PC-3 (cell line): Measurements from ENCODE around the gene ADAMTS17.

ENCODE experiments used
- EZH2 ChIP-seq: fragments of 300-600 bp; sonication (generic); IDR thresholded peaks from one replicate; pipeline ENCODE4 v1.6.1; 2017; ENCODE audit warnings: antibody characterized with exemption, mild to moderate bottlenecking, low read length; ENCODE audit not compliant: unreplicated experiment
- TF ChIP-seq, protein P1 (sequence below): fragments of 300-600 bp; sonication (generic); conservative IDR thresholded peaks from 2 replicates; pipeline ENCODE4 v1.5.1; 2017; ENCODE audit warnings: antibody characterized with exemption, low read depth, mild to moderate bottlenecking, low read length

DNA sequence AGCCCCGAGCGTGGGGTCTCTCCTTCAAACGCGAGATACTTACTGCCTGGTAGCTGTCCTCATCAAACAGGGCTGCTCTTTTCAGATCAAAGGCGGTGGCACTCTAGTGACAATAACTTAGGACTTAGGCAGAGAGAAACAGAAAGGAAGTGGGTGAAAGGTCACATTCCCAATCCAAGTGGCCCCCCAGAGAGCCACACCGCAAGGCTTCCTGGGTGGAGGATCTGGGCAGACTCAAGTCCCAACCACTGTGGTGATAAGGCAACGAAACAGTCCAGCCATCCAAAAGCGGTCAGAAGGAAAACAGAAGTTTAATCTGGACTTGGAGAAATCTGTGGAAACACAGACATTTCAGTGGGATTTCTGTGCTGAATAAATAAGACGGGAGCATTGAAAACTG is 227.2 kb downstream of the ADAMTS17 start:
- TF ChIP-seq, protein P1, sequence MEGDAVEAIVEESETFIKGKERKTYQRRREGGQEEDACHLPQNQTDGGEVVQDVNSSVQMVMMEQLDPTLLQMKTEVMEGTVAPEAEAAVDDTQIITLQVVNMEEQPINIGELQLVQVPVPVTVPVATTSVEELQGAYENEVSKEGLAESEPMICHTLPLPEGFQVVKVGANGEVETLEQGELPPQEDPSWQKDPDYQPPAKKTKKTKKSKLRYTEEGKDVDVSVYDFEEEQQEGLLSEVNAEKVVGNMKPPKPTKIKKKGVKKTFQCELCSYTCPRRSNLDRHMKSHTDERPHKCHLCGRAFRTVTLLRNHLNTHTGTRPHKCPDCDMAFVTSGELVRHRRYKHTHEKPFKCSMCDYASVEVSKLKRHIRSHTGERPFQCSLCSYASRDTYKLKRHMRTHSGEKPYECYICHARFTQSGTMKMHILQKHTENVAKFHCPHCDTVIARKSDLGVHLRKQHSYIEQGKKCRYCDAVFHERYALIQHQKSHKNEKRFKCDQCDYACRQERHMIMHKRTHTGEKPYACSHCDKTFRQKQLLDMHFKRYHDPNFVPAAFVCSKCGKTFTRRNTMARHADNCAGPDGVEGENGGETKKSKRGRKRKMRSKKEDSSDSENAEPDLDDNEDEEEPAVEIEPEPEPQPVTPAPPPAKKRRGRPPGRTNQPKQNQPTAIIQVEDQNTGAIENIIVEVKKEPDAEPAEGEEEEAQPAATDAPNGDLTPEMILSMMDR = no peak
- TF ChIP-seq EZH2 = no peak
